Measurements from ENCODE around the gene HK3.
"Not testable (repeated sequence)": the region's sequence is repeated elsewhere in the genome, so short reads cannot be mapped to it uniquely, and the experiment has no call there.

Gene HK3

GRCh38 chr5:176882567-176882903, 16.6 kb downstream of the HK3 start:
- DNase-seq (ENCODE audit: low read depth in 2 of 2) = no peak

GRCh38 chr5:176881816-176882566, 17.2 kb downstream of the HK3 start:
- no peak for DNase-seq (ENCODE audit: low read depth in 2 of 2)

- DNase-seq (ENCODE audit: low read depth in 2 of 2) = no peak
Observed at GRCh38 chr5:176881021-176881749, 18.0 kb downstream of the HK3 start.

GRCh38 chr5:176880366-176881020, 18.7 kb downstream of the HK3 start:
- DNase-seq (ENCODE audit: low read depth in 2 of 2) = no peak

GRCh38 chr5:176879663-176880361, 19.3 kb downstream of the HK3 start:
- no peak for DNase-seq (ENCODE audit: low read depth in 2 of 2)

- no peak for DNase-seq (ENCODE audit: low read depth in 2 of 2)
Observed at GRCh38 chr5:176878906-176879662, 20.1 kb downstream of the HK3 start.

- DNase-seq (ENCODE audit: low read depth in 2 of 2) = no peak
Observed at GRCh38 chr5:176878463-176878862, 20.7 kb downstream of the HK3 start.

GRCh38 chr5:176877793-176878331, 21.3 kb downstream of the HK3 start:
- DNase-seq (ENCODE audit: low read depth in 2 of 2) = no peak

GRCh38 chr5:176876506-176877431, 22.4 kb downstream of the HK3 start:
- DNase-seq (ENCODE audit: low read depth in 2 of 2) = no peak

- no peak for DNase-seq (ENCODE audit: low read depth in 2 of 2)
Observed at GRCh38 chr5:176875783-176876505, 23.2 kb downstream of the HK3 start.

- no peak for DNase-seq (ENCODE audit: low read depth in 2 of 2)
Observed at GRCh38 chr5:176875014-176875550, 24.1 kb downstream of the HK3 start.

- no peak for DNase-seq (ENCODE audit: low read depth in 2 of 2)
Observed at GRCh38 chr5:176874198-176874780, 24.9 kb downstream of the HK3 start.

GRCh38 chr5:176873541-176874172, 25.5 kb downstream of the HK3 start:
- no peak for DNase-seq (ENCODE audit: low read depth in 2 of 2)

- not testable (repeated sequence) for DNase-seq (ENCODE audit: low read depth in 2 of 2)
Observed at GRCh38 chr5:176873011-176873410, 26.1 kb downstream of the HK3 start.

- not testable (repeated sequence) for DNase-seq (ENCODE audit: low read depth in 2 of 2)
Observed at GRCh38 chr5:176872586-176872985, 26.6 kb downstream of the HK3 start.

- DNase-seq (ENCODE audit: low read depth in 2 of 2) = not testable (repeated sequence)
Observed at GRCh38 chr5:176870644-176871043, 28.5 kb downstream of the HK3 start.

- DNase-seq (ENCODE audit: low read depth in 2 of 2) = no peak
Observed at GRCh38 chr5:176870110-176870591, 29.0 kb downstream of the HK3 start.

GRCh38 chr5:176869501-176870109, 29.5 kb downstream of the HK3 start:
- DNase-seq (ENCODE audit: low read depth in 2 of 2) = no peak

Measured in stimulated activated CD4-positive, alpha-beta T cell treated with anti-CD3 and anti-CD28 coated beads, Interleukin-1b, Interleukin-23, amount 100 ng/mL, for 1 hour (primary cell).